Stimulated activated naive CD8-positive, alpha-beta T cell treated with anti-CD3 and anti-CD28 coated beads, Interleukin-15, amount 100 ng/mL, for 72 hours (primary cell): ENCODE results near the gene TM4SF1.

Experiments used
- ATAC-seq: fragments of 150-1000 bp; cut with Tn5 transposase; 2 replicates; pipeline ENCODE4 v1.10.0; 2021; ENCODE audit warnings: mild to moderate bottlenecking, moderate library complexity
- DNase-seq, 2 donors: peaks; one replicate each; pipeline ENCODE4 v3.0.0; 2021 to 2022
- H3K27ac Mint-ChIP-seq, 2 donors: one replicate each; pipeline ENCODE4 v1.8.0; 2022; ENCODE audit warnings: mild to moderate bottlenecking in 2 of 2, mixed read lengths in 2 of 2, moderate library complexity in 2 of 2
- H3K27me3 Mint-ChIP-seq: one replicate; pipeline ENCODE4 v1.8.0; 2022; ENCODE audit warnings: mixed read lengths
- H3K4me1 Mint-ChIP-seq: one replicate; pipeline ENCODE4 v1.8.0; 2022; ENCODE audit warnings: mild to moderate bottlenecking, mixed read lengths
- H3K4me3 Mint-ChIP-seq, 2 donors: one replicate each; pipeline ENCODE4 v1.8.0; 2022; ENCODE audit warnings: mild to moderate bottlenecking in 2 of 2, mixed read lengths in 2 of 2, moderate library complexity in 1 of 2
- H3K9me3 Mint-ChIP-seq, 2 donors: one replicate each; pipeline ENCODE4 v1.8.0; 2022; ENCODE audit warnings: mixed read lengths in 2 of 2

The TM4SF1 gene

DNA sequence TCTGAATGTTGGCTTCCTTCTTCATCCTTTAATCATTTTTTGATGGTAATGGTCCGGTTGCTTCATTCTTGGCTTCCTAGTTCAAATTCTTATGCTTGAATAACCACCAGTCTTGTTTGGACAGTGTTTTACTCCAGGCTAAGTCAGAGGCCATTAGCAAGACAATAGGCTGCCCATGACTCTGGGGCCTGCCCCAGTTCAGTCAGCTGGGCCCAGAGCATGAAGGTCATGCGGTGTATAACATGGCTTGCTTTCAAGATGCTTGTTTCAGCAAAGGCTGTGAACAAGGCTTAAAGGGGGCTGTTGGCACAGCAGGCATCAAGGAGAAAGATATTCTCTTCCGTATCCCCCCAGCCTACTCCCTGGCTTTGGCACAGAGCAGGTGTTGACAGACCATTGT, 57.7 kb downstream of the TM4SF1 start:
- no peak overlapping the region for H3K27ac Mint-ChIP-seq
- no peaks in the 10 kb centered on the region for H3K4me1 Mint-ChIP-seq
- ATAC-seq (no peak), DNase-seq (no peak)
- H3K9me3 Mint-ChIP-seq: no peaks in the 10 kb centered on the region
- H3K4me3 Mint-ChIP-seq: no peak overlapping the region
- H3K27me3 Mint-ChIP-seq: no peaks in the 10 kb centered on the region
